Islet precursor cell (in vitro differentiated cells): ENCODE data around the gene DYNC2LI1.
"Not testable (repeated sequence)": the region's sequence is repeated elsewhere in the genome, so short reads cannot be mapped to it uniquely, and the experiment has no call there.

ENCODE experiments used
- DNase-seq: peaks from one replicate; pipeline ENCODE4 v3.0.0-alpha.2; 2018

The DYNC2LI1 gene

DNA sequence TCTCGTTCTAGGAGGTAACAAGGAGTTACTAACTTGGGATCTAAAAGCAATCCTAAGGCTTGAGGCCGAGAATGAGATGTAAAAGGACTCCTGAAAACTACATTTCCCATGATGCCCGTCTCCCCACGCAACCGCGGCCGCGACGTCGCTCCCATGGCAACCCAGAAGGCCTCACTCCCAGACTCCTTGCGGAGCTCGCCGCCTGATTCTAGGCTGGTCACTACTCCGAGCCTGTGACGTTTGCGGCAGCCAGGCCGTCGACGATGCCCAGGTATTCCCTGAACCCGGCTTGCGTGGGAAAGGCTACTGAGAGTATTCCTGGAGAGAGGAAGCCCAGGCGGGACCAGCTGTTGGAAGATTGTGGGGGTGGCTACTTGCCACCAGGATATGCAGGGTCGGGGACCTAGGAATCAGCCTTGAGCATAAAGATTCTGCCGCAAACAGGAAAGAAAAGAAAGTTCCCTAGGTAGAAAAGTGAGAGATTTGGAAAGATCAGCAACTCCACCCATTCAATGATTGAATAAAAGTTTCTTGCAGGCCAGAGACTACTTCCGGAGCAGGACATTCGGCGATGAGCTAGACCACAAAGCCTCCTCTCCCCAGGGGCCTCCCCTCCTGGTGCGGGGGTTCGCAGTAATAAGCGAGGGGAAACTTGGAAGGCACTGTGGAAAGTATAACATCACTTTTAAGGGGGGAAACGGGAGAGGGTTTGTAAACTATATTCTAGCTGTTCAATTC is at the start of gene DYNC2LI1:
Gene DYNC2LI1 (plus strand): TSS at position 164 of the 738 bp plus-strand sequence. CDS start 100 bp downstream, at position 264.
- DNase-seq = peak; percentile 98

- no peak for DNase-seq
These were observed 48.9 kb upstream of the DYNC2LI1 start for GRCh38 chr2:43724728-43725526.

DNA sequence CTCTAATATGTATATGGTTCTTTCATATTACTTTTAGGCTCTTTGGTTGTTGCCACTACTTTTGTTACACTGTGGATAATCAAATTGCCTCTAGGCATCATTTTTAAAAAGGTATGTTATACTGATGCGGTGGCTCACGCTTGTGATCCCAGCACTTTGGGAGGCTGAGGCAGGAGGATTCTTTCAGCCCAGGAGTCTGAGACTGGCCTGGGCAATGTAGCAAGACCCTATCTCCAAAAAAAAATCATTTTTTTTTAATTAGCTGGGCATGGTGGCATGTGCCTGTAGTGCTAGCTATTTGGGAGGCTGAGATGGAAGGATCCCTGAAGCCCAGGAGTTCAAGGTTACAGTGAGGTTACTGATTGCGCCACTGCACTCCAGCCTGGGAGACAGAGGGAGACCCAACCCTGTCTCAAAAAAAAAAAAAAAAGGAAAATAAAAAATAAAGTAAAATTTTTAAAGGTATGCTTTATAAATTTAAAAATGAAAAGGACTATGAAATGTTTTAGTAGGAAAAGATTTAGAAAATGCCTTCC is 48.1 kb upstream of the DYNC2LI1 start:
- DNase-seq = no peak

DNA sequence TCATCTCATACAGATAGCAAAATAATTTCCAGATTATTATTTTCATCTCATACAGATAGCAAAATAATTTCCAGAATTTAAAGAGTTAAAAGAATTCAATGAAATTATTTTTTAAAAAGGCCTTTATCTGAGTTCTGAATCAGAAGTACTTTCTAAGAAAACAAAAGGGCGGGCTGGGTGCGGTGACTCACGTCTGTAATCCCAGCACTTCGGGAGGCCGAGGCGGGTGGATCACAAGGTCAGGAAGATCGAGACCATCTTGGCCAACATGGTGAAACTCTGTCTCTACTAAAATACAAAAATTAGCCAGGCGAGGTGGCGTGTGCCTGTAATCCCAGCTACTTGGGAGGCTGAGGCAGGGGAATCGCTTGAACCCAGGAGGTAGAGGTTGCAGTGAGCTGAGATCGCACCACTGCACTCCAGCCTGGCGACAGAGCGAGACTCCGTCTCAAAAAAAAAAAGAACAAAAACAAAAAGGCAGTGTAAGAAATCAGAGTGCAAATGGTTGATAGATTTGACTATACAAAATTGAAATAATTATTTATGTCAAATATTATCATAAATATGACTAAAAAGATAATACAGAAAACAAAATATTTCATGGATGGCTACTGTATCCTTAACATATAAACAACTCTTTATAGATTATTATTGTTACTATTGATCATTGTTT is 46.7 kb upstream of the DYNC2LI1 start:
- DNase-seq = not testable (repeated sequence)

DNA sequence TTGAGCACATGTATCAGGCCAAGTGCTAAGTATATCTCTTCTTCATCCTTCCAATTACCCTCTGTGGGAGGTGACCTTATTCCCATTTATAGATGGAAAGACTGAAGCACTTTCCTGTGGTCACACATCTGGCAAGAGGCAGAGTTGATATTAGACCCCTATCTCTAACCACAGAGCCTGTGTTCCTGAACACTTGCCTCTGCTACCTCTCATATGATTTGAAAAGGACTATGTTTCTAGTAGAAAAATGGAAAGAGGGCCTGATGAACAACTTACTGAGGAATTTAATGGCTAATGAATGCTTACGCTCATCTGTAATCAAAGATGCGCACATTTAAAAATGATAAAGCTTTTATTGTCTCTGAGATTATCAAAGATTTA is 46.2 kb upstream of the DYNC2LI1 start:
- DNase-seq = no peak

DNA sequence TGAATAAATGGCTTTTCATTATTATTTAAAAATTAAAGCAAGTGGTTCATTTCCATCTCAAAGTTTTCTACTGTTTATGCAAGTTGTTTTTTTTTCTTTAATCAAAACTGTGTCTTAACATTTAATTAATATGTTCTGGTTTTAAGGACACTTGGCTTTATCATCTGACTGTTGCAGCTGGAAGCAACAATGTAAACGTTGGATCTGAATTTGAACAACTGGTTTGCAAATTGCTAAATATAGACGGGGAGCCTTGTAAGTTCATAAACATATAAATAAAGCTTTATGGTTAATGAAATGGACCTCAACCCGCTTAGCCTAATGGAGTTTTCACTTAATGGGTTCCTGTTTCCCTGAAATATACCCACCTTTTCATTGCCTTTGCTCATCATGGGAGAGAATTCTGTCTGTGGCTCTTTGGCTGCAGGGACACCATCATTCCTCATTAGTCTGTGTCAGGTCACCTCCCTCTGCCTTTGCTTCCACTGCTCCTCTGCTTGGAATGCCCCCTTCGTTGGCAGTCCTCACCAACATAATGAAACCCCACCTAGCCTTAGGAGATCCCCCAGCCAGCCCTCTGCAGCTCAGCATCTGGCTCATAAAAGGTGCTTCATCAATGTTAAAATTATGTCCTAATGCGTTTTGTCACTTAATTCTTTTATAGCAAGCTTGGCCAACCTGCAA is 44.2 kb upstream of the DYNC2LI1 start:
- DNase-seq = no peak

GRCh38 chr2:43731211-43731610 is 42.6 kb upstream of the DYNC2LI1 start:
- DNase-seq = no peak

DNA sequence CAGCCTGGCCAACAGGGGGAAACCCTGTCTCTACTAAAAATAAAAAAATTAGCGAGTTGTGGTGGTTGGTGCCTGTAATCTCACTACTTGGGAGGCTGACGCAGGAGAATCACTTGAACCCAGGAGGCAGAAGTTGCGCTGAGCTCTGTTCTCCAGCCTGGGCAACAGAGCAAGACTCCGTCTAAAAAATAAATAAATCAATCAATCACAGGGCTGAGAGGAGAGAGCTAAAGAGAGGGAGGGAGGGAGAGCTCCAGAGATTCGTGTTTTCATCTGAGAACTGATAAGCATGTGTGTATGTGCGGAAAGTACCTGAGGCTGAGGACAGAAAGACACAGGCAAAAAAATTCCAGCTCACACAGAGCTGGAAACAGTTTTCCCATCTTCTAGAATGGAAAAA is 37.2 kb upstream of the DYNC2LI1 start:
- DNase-seq = no peak

- peak; percentile 85 for DNase-seq
These were observed 36.6 kb upstream of the DYNC2LI1 start for GRCh38 chr2:43737097-43737854.

DNA sequence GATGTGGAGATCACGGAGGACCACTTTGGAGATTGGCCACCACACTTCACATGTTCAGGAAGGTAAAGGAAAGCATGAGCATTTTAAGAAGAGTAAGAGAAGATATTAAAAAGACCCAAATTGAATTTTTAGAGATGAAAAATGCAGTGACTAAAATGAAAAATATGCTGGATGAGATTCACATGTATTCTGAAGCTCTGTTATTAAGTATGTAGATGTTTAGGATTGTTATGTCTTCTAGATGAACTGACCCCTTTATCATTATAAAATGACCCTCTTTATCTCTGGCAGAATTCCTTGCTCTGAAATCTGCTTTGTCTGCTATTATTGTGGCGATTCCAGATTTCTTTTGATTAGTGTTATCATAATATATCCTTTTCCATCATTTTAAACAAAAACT is 36.0 kb upstream of the DYNC2LI1 start:
- no peak for DNase-seq

DNA sequence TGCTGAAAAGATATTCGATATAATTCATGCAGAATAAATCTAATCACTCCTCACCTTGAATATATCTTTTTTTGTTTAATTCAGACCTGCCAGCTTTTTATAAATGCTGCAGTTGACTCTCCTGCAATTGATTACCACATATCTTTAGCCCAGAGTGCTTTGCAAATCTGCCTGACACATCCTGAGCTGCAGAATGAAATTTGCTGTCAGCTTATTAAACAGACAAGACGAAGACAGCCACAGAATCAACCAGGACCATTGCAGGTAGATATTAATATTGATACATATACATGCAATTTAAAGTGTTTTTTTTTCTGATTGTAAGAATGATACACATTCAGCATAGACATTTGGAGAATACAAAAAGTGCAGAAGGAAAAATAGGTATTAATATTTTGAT is 35.6 kb upstream of the DYNC2LI1 start:
- no peak for DNase-seq

- DNase-seq = no peak
These were observed 30.1 kb upstream of the DYNC2LI1 start for GRCh38 chr2:43743706-43744105.

GRCh38 chr2:43745457-43745856 is 28.4 kb upstream of the DYNC2LI1 start:
- DNase-seq = no peak

- no peak for DNase-seq
These were observed 25.5 kb upstream of the DYNC2LI1 start for GRCh38 chr2:43748333-43748732.

DNA sequence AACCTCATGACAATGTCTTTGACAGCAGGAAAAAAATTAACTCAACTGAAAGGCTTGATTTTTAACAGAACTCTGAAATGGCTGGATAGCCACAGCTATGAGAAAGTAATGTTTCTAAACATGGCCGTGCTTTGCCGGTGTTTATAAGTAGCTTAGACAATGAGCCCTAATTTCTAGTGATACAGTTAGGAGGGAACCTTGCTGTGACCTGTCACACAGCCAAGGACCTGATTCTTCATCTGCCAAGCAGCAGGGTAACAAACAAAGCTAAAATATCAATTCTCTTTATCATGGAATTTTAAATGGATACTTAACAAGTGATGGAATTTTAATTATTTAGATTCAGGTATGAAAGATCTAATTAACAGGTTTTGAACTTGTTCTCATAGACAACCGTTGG is 24.3 kb upstream of the DYNC2LI1 start:
- DNase-seq = no peak

GRCh38 chr2:43751476-43751990 is 22.3 kb upstream of the DYNC2LI1 start:
- no peak for DNase-seq

DNA sequence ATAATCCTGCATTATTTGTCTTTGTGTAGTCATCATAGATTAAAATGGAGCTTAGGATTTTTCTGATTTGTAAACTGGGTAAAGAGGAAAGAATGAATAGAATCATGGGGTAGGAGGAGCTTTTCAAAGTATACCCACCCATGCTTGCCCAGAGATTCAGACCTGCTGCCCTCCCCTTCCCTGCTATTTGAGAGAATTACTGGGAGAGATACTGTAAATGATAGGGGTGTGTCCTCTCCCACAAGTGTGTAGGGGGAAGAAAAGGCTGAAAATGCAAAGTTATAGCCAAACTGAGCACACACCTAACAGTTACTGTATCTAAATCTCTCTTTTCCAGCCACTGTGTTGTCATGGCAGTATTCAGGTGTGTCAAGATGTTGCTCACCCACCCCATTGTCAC is 21.5 kb upstream of the DYNC2LI1 start:
- DNase-seq = no peak

GRCh38 chr2:43754180-43754579 is 19.7 kb upstream of the DYNC2LI1 start:
- no peak for DNase-seq

DNA sequence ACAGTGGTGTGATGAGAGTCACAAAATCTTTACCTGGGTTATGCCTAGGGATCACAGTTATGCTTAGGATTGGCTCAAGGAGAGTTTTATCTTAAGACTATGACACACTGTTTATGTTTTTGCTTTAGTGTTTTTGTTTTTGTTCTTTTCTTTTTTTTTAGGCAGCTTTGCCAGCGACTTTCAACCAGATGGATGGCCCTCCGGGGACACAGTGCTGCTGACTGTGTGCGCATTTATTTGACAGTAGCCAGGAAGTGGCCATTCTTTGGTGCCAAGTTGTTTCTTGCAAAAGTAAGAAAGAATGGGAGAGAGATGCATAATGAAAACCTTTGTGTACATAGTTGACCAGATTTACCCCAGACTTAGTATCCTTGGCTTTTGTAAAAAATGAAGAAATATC is 15.1 kb upstream of the DYNC2LI1 start:
- DNase-seq = no peak

GRCh38 chr2:43759195-43759594 is 14.6 kb upstream of the DYNC2LI1 start:
- no peak for DNase-seq

- no peak for DNase-seq
These were observed 11.6 kb upstream of the DYNC2LI1 start for GRCh38 chr2:43762286-43762685.

- no peak for DNase-seq
These were observed 10.7 kb upstream of the DYNC2LI1 start for GRCh38 chr2:43763091-43763490.
